ENCODE data around the gene SYT11.
"Not testable (repeated sequence)": the region's sequence is repeated elsewhere in the genome, so short reads cannot be mapped to it uniquely, and the experiment has no call there.

The SYT11 gene

DNA sequence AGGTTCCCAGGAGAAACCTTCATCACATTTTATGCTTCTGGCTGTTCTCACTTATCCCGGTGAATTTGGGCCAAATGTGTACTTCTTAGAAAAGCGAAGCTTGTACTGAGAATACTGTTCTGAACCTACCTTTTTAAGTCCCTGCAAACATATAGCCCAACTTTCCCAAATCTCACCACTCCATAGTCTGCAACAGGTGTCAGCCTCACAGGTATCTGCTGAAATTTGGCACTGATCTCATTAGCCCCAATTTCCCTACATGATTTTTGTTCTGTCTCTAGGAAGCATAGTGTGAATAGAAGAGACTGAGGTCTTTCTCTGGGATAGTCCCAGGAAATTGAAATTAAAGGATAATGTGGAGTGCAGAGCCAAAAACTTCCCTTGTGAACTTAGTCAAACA, 40.3 kb downstream of the SYT11 start:
- DNase-seq (ENCODE audit: low read depth): no peak

GRCh38 chr1:155900161-155900560, 40.8 kb downstream of the SYT11 start:
- DNase-seq (ENCODE audit: low read depth): no peak

- DNase-seq (ENCODE audit: low read depth): no peak
Measured at GRCh38 chr1:155904261-155904660, 44.9 kb downstream of the SYT11 start.

DNA sequence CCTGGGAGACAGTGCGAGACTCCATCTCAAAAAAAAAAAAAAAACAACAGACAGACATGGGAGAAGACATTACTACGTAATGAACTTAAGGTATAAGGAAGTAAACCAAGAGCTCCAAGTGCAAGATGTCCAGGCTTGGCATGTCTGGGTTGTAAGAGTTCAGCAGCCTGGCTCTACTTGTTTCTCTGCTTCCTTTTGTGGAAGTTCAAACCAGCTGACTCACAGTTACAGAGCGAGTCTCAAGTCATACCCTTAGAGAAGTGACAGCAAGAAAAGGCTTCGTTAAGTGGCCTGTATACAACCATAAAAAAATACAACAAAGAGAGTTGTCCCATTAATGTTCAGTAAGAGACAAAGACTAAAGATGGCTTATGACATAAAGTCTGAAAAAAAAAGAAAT, 50.5 kb downstream of the SYT11 start:
- DNase-seq (ENCODE audit: low read depth): peak; percentile 81

DNA sequence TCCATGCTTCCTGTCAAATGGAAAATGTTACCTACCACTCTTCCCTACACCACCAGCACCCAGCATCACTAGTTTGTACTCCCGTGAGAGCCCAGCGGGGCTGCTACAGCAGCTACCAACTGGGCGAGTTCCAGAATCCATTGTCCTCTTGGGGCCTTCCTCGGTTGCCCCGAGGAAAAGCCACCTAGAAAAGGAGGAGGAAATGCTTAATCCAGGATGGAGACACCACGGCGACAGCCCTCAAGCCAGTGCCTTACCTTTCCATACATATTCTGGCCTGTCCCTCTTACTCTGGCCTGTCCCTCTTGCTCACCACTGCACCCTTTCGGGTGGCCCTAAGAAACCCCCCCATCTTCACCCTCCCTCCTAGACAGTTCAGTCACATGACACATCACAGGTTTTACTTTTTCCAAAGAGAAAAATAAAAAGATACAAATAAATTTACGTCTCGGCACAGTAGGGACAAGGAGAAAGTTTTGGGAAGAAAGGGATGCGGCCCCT, 51.3 kb downstream of the SYT11 start:
- peak; percentile 58 for DNase-seq (ENCODE audit: low read depth)

DNA sequence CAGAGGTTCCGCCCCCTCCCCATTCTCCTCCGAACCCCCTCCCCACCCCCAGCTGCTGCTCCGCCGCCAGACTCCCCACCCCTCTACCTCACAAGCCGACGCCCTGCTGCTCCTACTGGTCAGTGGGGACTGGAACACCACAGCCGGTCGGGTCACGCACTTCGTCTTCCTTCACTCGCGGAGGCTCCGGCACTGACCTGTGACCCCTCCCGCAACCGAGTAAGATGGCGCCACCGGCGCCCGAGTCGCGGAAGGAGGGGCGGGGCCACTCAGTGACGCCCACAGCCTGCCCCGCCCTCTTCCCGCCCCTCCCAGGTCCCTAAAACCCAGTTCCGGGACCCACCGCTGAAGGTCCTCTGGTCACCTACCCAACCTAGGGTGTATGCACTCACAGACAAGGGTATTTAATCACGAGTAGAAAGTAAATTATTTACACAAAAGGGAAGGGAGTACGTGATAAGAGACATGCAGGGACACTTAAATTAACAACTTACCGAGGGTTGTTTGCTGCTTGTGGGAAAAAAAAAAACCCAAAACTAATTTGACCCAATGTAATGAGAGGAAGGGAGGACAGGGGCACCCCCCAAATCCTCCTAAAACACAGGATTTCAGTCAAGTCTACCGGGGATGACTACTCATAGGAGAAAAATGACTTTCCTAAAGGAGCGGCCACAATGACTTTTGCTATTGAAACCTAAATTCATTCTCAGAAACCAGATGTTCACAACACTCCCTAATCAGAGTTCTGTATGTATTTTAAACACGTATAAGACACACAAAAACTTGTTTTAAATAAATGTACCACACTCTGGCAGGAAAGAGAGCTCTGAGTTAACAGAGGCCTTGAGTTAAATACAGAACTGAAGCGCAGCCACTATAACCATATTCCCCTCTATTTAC, 52.0 kb downstream of the SYT11 start, which contains the start of gene RIT1:
RIT1 (minus strand) TSS at position 194 of the 900 bp plus-strand sequence. CDS start 588 bp downstream, outside the sequence.
- peak; percentile 83 for DNase-seq (ENCODE audit: low read depth)

GRCh38 chr1:155912056-155912536, 52.7 kb downstream of the SYT11 start:
- DNase-seq (ENCODE audit: low read depth): no peak

DNA sequence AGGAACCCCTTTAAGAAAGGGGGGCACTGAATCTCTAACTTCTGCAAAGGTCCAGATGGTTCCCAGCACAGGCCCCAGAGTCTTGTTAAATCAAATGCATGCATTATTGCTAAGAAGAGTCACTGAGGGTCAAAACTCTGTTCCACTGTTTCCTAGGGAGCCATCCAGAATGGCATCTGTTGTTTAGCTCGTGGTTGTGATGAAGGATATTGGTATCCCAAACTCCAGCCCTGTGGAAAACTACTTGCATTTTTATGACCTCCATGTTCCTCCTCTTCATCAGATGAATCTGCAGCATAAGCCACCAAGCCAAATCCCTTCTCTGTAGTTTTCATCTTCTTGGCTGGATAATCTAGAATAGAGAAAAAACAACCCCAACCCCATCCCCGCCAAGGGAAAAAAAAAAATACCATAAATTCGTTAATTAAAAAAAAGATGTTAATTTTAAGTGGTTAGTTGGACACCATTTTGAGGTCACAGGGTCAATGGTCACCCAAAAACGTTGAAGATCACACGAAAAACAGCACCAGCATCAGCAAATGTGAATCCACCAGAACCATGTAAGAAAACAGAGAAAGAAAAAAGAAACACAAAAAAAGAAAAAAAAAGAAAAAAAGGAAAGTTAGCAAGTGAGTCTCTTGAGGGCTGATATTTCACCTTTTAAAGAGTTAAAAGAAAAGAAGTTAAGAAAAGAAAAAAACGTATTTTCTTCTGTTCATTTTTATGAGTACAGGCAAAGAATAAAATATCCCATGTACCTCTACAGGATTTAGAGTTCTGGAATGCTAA, 54.8 kb downstream of the SYT11 start:
- DNase-seq (ENCODE audit: low read depth): peak; percentile 87

- no peak for DNase-seq (ENCODE audit: low read depth)
Measured at GRCh38 chr1:155918660-155919059, 59.3 kb downstream of the SYT11 start.

DNA sequence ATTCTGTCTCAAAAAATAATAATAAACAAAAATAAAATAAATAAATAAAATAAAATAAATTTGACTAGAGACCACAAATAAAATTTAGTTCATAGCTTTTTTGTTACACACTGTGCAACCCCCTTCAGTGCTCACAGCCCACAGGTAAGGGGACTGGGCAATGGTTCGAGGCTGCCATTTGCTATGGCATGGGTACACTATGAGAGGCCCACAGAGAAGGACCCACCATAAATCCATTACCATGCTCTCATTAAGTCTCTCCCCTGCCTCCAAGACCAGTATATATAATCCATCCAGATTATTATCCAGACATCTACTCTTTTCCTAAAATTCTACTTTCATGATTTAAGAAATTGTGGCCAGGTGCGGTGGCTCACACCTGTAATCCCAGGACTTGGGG, 60.4 kb downstream of the SYT11 start:
- DNase-seq (ENCODE audit: low read depth): no peak

DNA sequence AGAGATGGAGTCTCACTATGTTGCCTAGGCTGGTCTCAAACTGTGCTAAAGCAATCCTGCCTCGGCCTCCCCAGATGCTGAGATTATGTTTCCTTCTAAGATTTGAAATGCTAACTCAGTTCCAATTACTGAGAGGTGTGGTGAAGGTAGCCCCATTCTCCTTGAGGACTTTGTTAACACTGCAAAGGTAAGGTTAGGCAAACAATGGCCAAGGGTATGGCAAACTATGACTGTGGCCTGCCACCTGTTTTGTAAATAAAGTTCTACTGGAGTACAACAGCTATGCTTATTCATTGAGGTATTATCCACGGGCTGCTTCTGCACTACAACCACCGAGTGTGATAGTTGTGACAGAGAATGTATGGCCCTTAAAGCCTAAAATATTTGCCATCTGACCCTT, 61.4 kb downstream of the SYT11 start:
- DNase-seq (ENCODE audit: low read depth): no peak

DNA sequence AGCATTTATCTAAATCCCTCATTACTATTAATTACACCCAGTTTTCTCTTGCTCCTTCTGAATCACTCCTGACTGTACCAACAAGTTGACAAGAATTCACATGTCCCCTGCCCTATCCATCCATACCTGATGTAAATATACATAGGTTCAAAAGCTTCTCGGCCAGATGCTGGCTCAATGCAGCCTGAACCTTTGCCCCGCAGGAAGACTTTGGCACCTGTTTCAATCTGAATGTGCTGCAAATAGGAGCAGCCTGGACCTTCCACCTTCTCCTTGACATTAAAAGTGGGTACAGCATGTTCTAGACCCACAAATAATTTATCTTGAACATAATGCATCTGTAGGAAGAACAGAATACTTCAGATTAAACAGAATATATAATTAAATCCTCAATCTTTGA, 66.1 kb downstream of the SYT11 start:
- no peak for DNase-seq (ENCODE audit: low read depth)

- DNase-seq (ENCODE audit: low read depth): no peak
Measured at GRCh38 chr1:155929057-155929456, 69.7 kb downstream of the SYT11 start.

GRCh38 chr1:155930725-155931124, 71.4 kb downstream of the SYT11 start:
- not testable (repeated sequence) for DNase-seq (ENCODE audit: low read depth)

DNA sequence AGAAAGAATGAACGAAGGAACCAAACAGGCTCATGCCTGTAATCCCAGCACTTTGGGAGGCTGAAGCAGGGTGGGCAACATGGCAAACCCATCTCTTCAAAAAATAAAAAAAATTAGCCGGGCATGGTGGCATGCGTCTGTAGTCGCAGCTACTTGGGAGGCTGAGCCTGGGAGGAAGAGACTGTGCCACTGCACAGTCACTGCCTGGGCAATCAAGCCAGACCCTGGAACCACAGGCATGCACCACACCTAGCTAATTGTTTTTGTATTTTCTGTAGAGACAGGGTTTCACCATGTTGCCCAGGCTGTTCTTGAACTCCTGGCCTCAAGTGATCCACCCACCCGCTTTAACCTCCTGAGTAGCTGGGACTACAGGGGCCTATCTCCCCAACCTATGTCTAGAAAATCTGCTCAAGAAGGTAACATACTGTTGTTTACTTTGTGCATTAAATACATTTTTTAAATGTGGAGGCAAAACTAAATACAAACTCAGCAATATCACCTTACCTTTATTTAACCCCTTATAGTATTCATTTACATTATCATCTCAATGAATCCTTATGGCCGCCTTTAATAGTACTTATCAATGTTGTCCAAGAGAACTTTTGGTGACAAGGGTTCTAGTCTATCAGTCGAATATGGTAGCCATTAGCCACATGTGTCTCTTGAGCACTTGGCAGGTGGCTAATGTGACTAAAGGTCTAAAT, 72.1 kb downstream of the SYT11 start:
- peak; percentile 44 for DNase-seq (ENCODE audit: low read depth)

- DNase-seq (ENCODE audit: low read depth): no peak
Measured at GRCh38 chr1:155932081-155932480, 72.7 kb downstream of the SYT11 start.

GRCh38 chr1:155932487-155932886, 73.1 kb downstream of the SYT11 start:
- DNase-seq (ENCODE audit: low read depth): peak; percentile 33

- no peak for DNase-seq (ENCODE audit: low read depth)
Measured at GRCh38 chr1:155933591-155934096, 74.3 kb downstream of the SYT11 start.

DNA sequence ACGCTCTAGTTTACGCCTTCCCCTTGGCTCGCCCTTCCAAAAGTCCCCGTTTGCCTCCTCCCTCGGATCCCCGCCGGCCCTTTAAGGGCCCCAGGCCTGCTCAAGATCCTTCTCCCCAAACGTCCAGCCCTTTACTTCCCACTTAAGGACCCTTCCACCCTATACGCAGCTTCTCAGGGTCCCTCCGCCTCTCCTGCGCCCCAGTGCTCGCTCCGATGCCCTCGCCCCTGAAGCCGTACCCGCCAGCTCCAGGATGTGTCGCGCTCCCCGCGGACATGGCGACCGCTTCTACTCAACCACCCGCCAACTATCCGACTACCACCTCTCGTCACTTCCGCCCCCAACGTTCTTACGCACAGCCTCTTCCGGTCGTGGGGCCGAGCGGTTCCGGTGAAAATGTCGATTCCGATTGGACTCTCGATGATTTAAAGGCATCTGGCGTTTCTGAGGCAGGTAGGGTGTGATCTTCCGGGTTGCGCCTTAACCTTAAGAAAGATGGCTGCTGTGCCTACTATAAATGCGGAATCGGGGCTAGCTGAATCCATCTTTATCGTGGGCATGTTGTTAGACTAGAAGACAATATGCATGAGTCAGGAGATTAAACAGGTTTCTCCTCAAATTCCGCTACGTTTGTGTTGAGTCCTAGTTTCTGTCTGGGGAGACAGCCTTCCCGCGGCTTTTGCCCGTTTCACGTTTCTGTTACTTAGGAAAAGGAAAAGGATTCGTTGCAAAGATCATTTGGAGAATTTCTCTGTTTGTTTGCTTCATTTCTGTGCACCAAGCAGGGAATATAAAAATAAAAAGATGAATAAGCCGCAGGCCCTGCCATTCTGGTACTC, 74.9 kb downstream of the SYT11 start, which contains the start of gene KHDC4:
KHDC4 (minus strand) TSS at position 317 of the 839 bp plus-strand sequence; CDS start at position 277, 40 bp downstream.
- DNase-seq (ENCODE audit: low read depth): peak; percentile 99

All from EH (cell line).